HepG2 (cell line): ENCODE data around the gene DPH7. TPM values are rescaled to one million over a fixed set of nuclear protein-coding genes. Genes with fewer than 3 reads are reported as not detected.

Experiments used
- E2F2 ChIP-seq: sonication (generic); formaldehyde crosslinking; IDR thresholded peaks from 2 replicates; pipeline ENCODE4 v1.4.0; 2020; ENCODE audit warnings: missing genetic modification reagents, borderline replicate concordance
- ETV5 ChIP-seq: IDR thresholded peaks from 2 replicates; pipeline ENCODE4 v1.6.1; 2018; ENCODE audit warnings: missing biosample characterization, missing genetic modification reagents, inconsistent platforms, borderline replicate concordance
- EZH2 ChIP-seq: conservative IDR thresholded peaks from 2 replicates; pipeline ENCODE4 v1.6.1; 2012; ENCODE audit warnings: mild to moderate bottlenecking, low read depth, low read length, moderate library complexity
- FOXM1 ChIP-seq: sonication (generic); formaldehyde crosslinking; IDR thresholded peaks from 2 replicates; pipeline ENCODE4 v1.5.0; 2020; ENCODE audit warnings: missing genetic modification reagents
- FOXP4 ChIP-seq: sonication (generic); formaldehyde crosslinking; IDR thresholded peaks from 2 replicates; pipeline ENCODE4 v1.4.0; 2020; ENCODE audit warnings: missing genetic modification reagents
- GATAD1 ChIP-seq: IDR thresholded peaks from 2 replicates; pipeline ENCODE4 v1.6.1; 2016; ENCODE audit warnings: missing genetic modification reagents, missing compliant biosample characterization
- HDAC1 ChIP-seq: sonication (generic); formaldehyde crosslinking; IDR thresholded peaks from 2 replicates; pipeline ENCODE4 v1.5.1; 2020; ENCODE audit warnings: mild to moderate bottlenecking, missing genetic modification reagents
- KLF16 ChIP-seq, 2 experiments: sonication (generic) in 1 of 2; formaldehyde crosslinking in 1 of 2; IDR thresholded peaks; 2 replicates each; pipeline versions ENCODE4 v1.6.1 to v1.8.0; 2016 to 2023; ENCODE audit warnings: missing genetic modification reagents in 2 of 2, missing compliant biosample characterization in 1 of 2
- MXD4 ChIP-seq: IDR thresholded peaks from 2 replicates; pipeline ENCODE4 v1.6.1; 2016; ENCODE audit warnings: mild to moderate bottlenecking, missing biosample characterization, missing genetic modification reagents
- NFRKB ChIP-seq: fragments of 450-650 bp; IDR thresholded peaks from 2 replicates; pipeline ENCODE4 v1.6.1; 2017
- NR2F1 ChIP-seq, 2 experiments: fragments of 450-650 bp in 1 of 2; formaldehyde crosslinking in 1 of 2; IDR thresholded peaks; 2 replicates each; pipeline versions ENCODE4 v1.5.0 to v1.6.1; 2016 to 2020; ENCODE audit warnings: mild to moderate bottlenecking in 1 of 2, missing compliant biosample characterization in 1 of 2, missing genetic modification reagents in 1 of 2, moderate library complexity in 1 of 2
- PREB ChIP-seq: sonication (generic); formaldehyde crosslinking; IDR thresholded peaks from 2 replicates; pipeline ENCODE4 v1.4.0; 2020; ENCODE audit warnings: missing genetic modification reagents
- RBM39 ChIP-seq: fragments of 200-400 bp; formaldehyde crosslinking; IDR thresholded peaks from one replicate; pipeline ENCODE4 v1.6.1; 2018; ENCODE audit warnings: antibody characterized with exemption, mild to moderate bottlenecking, low read depth, low read length; ENCODE audit not compliant: poor library complexity, severe bottlenecking
- SP2 ChIP-seq: sonication (generic); formaldehyde crosslinking; IDR thresholded peaks from 2 replicates; pipeline ENCODE4 v1.5.1; 2020; ENCODE audit warnings: mild to moderate bottlenecking, missing genetic modification reagents
- SRSF9 ChIP-seq: fragments of 200-400 bp; formaldehyde crosslinking; IDR thresholded peaks from 2 replicates; pipeline ENCODE4 v1.6.1; 2018; ENCODE audit warnings: borderline replicate concordance, mild to moderate bottlenecking, low read depth, low read length; ENCODE audit not compliant: insufficient read depth, poor library complexity, severe bottlenecking
- TFE3 ChIP-seq: IDR thresholded peaks from 2 replicates; pipeline ENCODE4 v1.6.1; 2016
- ZNF333 ChIP-seq: sonication (generic); formaldehyde crosslinking; IDR thresholded peaks from 2 replicates; pipeline ENCODE4 v1.4.0; 2020; ENCODE audit warnings: mild to moderate bottlenecking, missing genetic modification reagents, borderline replicate concordance
- ZNF530 ChIP-seq: sonication (generic); formaldehyde crosslinking; IDR thresholded peaks from 2 replicates; pipeline ENCODE4 v1.5.0; 2020; ENCODE audit warnings: low read depth, mild to moderate bottlenecking, missing genetic modification reagents
- polyA plus RNA-seq, 8 experiments: library from polyadenylated mRNA; depleted of rRNA in 3 of 8; stranded (reverse) in 7 of 8; unstranded in 1 of 8; fragments of >200 nt; fragmentation: Illumina TruSeq in 4 of 8; extraction: Trizol in 4 of 8; gene quantifications; 2 replicates each; pipeline versions ENCODE4 v1.2.1 to v1.2.3, GENCODE V29; 2011 to 2016; ENCODE audit warnings: low read depth in 4 of 8, missing spikeins in 1 of 8, mixed read lengths in 1 of 8; ENCODE audit not compliant: insufficient read depth in 1 of 8
- total RNA-seq, 5 experiments: library from RNA; depleted of rRNA; stranded (reverse); fragments of >200 nt; fragmentation: Illumina TruSeq; extraction: Trizol; gene quantifications; 2 replicates each; pipeline ENCODE4 v1.2.3, GENCODE V29; 2016; ENCODE audit warnings: low read depth in 1 of 5
- TF ChIP-seq, protein P1 (sequence below): sonication (generic); formaldehyde crosslinking; IDR thresholded peaks from 2 replicates; pipeline ENCODE4 v1.8.0; 2022; ENCODE audit warnings: missing genetic modification reagents, mild to moderate bottlenecking, borderline replicate concordance
- TF ChIP-seq, protein P2 (sequence below): sonication (generic); formaldehyde crosslinking; IDR thresholded peaks from 2 replicates; pipeline ENCODE4 v1.5.0; 2020; ENCODE audit warnings: mild to moderate bottlenecking, missing genetic modification reagents, moderate library complexity

DPH7 gene
- total and polyA plus RNA-seq, 2 of the 13 experiments (the other 11 are each of a cell fraction or from before 2014, with no cell fraction given) = 27.6 to 31.6 TPM

- peak; percentile 83 for TF ChIP-seq MXD4 (CRISPR knock-in tag)
- TF ChIP-seq HDAC1 (CRISPR knock-in tag) = peak; percentile 55
- TF ChIP-seq NR2F1 (CRISPR knock-in tag; IDR thresholded peaks at IDR 0.05) = no peak
- peak; percentile 75; the same call in 1 of the 2 replicates for TF ChIP-seq TFE3 (CRISPR knock-in tag)
- no peak for TF ChIP-seq SP2 (CRISPR knock-in tag)
- TF ChIP-seq GATAD1 (CRISPR knock-in tag) = no peak
- TF ChIP-seq PREB (CRISPR knock-in tag) = no peak
- TF ChIP-seq KLF16 (CRISPR knock-in tag; IDR thresholded peaks at IDR 0.05) = peak in 1 of 2 experiments; percentile 48; a peak in 1 of 4 replicates
- TF ChIP-seq, protein P1, sequence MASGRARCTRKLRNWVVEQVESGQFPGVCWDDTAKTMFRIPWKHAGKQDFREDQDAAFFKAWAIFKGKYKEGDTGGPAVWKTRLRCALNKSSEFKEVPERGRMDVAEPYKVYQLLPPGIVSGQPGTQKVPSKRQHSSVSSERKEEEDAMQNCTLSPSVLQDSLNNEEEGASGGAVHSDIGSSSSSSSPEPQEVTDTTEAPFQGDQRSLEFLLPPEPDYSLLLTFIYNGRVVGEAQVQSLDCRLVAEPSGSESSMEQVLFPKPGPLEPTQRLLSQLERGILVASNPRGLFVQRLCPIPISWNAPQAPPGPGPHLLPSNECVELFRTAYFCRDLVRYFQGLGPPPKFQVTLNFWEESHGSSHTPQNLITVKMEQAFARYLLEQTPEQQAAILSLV = no peak
- TF ChIP-seq SRSF9 = no peak
- no peak for TF ChIP-seq RBM39
- peak; percentile 31; the same call in 1 of the 2 replicates for TF ChIP-seq FOXP4 (CRISPR knock-in tag)
- no peak for TF ChIP-seq ZNF333
- TF ChIP-seq, protein P2, sequence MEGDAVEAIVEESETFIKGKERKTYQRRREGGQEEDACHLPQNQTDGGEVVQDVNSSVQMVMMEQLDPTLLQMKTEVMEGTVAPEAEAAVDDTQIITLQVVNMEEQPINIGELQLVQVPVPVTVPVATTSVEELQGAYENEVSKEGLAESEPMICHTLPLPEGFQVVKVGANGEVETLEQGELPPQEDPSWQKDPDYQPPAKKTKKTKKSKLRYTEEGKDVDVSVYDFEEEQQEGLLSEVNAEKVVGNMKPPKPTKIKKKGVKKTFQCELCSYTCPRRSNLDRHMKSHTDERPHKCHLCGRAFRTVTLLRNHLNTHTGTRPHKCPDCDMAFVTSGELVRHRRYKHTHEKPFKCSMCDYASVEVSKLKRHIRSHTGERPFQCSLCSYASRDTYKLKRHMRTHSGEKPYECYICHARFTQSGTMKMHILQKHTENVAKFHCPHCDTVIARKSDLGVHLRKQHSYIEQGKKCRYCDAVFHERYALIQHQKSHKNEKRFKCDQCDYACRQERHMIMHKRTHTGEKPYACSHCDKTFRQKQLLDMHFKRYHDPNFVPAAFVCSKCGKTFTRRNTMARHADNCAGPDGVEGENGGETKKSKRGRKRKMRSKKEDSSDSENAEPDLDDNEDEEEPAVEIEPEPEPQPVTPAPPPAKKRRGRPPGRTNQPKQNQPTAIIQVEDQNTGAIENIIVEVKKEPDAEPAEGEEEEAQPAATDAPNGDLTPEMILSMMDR (CRISPR knock-in tag) = peak; percentile 31; the same call in 1 of the 2 replicates
- no peak for TF ChIP-seq NFRKB
- TF ChIP-seq EZH2 = no peak
- TF ChIP-seq ZNF530 (CRISPR knock-in tag) = no peak
- TF ChIP-seq FOXM1 (CRISPR knock-in tag) = no peak
- TF ChIP-seq ETV5 (CRISPR knock-in tag) = peak; percentile 63
- no peak for TF ChIP-seq E2F2 (CRISPR knock-in tag)
Observed at GRCh38 chr9:137550231-137550621, 28.5 kb downstream of the DPH7 start, which contains the start of gene PNPLA7 (continued).
